Activated B cell treated with CpG ODN at 0.5 μM for 24 hours (primary cell): ENCODE measurements around the gene STK33. TPM values are rescaled to one million over a fixed set of nuclear protein-coding genes. Genes with fewer than 3 reads are reported as not detected.

Experiments
- ATAC-seq: fragments of 200-7000 bp; cut with Tn5 transposase; one replicate; pipeline ENCODE4 v1.10.0; 2021; ENCODE audit warnings: low read depth, mild to moderate bottlenecking, moderate library complexity
- CTCF ChIA-PET: fragments of 350-600 bp; sonication (Branson Sonifier 250); formaldehyde crosslinking; loops from one replicate; lab custom pipeline; 2021; ENCODE audit warnings: antibody characterized with exemption; lab: Charles Lee
- POLR2A ChIA-PET: fragments of 350-600 bp; sonication (Branson Sonifier 250); formaldehyde crosslinking; loops from one replicate; lab custom pipeline; 2021; ENCODE audit warnings: antibody characterized with exemption; lab: Charles Lee
- DNase-seq: peaks from one replicate; pipeline ENCODE4 v3.0.0; 2022
- H3K27ac Mint-ChIP-seq: one replicate; pipeline ENCODE4 v1.8.0; 2020; ENCODE audit warnings: mixed read lengths
- H3K27me3 Mint-ChIP-seq: one replicate; pipeline ENCODE4 v1.8.0; 2021; ENCODE audit warnings: mixed read lengths
- H3K36me3 Mint-ChIP-seq: one replicate; pipeline ENCODE4 v1.8.0; 2021; ENCODE audit warnings: low read depth, mixed read lengths
- H3K4me1 Mint-ChIP-seq: one replicate; pipeline ENCODE4 v1.8.0; 2021; ENCODE audit warnings: mixed read lengths
- H3K4me3 Mint-ChIP-seq: one replicate; pipeline ENCODE4 v1.8.0; 2020; ENCODE audit warnings: mild to moderate bottlenecking, mixed read lengths
- H3K9me3 Mint-ChIP-seq: one replicate; pipeline ENCODE4 v1.8.0; 2020; ENCODE audit warnings: mixed read lengths
- CTCF ChIP-seq: fragments of 200-600 bp; IDR thresholded peaks from one replicate; pipeline ENCODE4 v1.8.0; 2022; ENCODE audit warnings: antibody characterized with exemption, mild to moderate bottlenecking
- intact Hi-C: fragments of 100-400 bp; cut with micrococcal nuclease; formaldehyde crosslinking; loops from one replicate; pipeline ENCODE4 v1.15.1; 2024
- total RNA-seq: library from RNA; stranded (reverse); gene quantifications from 2 replicates; pipeline ENCODE4 v1.2.3, GENCODE V29; 2022

The STK33 gene
- total RNA-seq, 1 donor from 2014 or later: 14.0 TPM

DNA sequence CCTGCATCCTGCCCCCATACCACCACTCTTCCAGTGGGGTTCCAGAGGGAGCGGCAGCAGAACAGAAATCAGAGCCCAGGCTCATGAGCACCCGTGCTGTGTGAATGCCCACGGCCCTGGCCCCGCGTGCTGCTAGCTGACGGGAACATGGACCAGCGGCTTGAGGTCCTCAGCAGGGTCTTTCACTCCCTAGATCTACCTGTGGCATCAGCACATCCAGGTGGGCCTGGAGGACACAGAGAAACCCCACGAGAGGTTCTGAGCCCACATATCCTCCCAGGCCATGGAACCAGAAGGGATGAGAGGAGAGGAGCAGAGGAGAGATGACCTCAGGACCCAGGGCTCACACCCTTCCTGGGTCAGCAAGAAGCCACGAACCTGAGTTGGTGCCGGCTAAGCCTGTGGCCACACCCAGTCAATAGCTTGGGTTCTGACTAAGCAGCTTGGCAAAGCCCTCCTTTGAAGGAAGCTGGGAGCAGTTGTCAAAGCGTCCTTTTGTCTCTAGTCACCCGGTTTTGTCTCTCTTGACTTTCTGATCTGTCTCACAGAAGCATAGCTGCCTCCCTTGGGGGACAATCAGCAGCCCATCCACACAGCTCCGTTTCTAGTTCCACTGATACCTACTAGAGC is 241.0 kb downstream of the STK33 start:
- DNase-seq: no peak
- no peaks in the 10 kb centered on the region for H3K36me3 Mint-ChIP-seq
- ChIA-PET CTCF (no interaction called here), POLR2A (no interaction called here)
- no peak overlapping the region for H3K4me3 Mint-ChIP-seq
- peaks cover 6% of the 10 kb centered on the region for H3K4me1 Mint-ChIP-seq
- no peak for TF ChIP-seq CTCF
- no peak overlapping the region for H3K27ac Mint-ChIP-seq
- H3K27me3 Mint-ChIP-seq: peaks cover 28% of the 10 kb centered on the region
- no peak for ATAC-seq
- peaks cover 2% of the 10 kb centered on the region for H3K9me3 Mint-ChIP-seq
- intact Hi-C loops: no loop called here

DNA sequence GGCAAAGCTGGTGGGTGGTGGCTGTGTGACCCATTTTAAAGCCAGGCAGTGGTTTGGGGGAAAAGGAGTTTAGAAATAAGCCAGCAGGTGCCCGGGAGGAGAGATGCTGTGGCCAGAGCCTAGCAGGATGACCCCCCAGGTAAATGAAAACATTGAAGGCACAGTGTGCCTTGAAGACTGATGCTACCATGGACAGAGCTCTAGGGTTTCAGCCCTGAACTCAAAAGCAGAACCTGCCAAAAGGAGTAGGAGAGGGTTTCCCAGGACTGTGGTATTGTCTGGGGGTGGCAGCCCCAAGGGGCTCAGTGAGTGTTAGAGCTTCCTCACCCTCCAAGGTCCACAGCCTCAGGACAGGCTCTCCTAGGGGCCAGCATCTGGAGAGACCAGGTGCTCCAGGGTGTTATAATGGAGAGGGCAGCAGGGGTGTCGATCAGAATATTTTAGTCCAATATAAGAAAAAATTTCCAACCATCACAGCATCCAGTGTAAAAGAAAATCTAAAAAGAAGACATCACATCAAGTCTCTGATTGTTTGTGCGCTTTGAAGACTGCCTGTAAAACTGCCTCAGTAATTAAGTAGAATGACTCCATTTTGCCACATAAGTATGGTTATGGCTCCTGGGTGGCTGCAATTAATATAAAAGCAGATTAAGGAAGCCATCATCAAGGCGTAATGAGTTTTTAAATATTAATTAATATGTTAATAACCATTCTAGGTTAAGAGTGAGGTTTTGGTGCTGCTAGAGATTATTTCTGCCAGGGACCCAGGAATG is 241.7 kb downstream of the STK33 start:
- DNase-seq (no peak), ATAC-seq (no peak)
- Mint-ChIP-seq H3K4me1 (peaks cover 6% of the 10 kb centered on the region), H3K27me3 (peaks cover 28% of the 10 kb centered on the region), H3K27ac (no peak overlapping the region), H3K36me3 (no peaks in the 10 kb centered on the region), H3K4me3 (no peak overlapping the region), H3K9me3 (peaks cover 3% of the 10 kb centered on the region)
- ChIA-PET POLR2A (no interaction called here), CTCF (no interaction called here)
- no peak for TF ChIP-seq CTCF
- intact Hi-C loops: no loop called here

GRCh38 chr11:8351223-8351622 is 242.8 kb downstream of the STK33 start:
- H3K27ac Mint-ChIP-seq: no peak overlapping the region
- H3K4me3 Mint-ChIP-seq: no peak overlapping the region
- ChIA-PET CTCF (no interaction called here), POLR2A (interaction anchor here (0.6 kb wide), 1 partner anchor 222 kb away, joined by 3 read pairs; no protein-coding TSS in a partner anchor)
- peaks cover 3% of the 10 kb centered on the region for H3K9me3 Mint-ChIP-seq
- peaks cover 26% of the 10 kb centered on the region for H3K27me3 Mint-ChIP-seq
- ATAC-seq (no peak), DNase-seq (no peak)
- H3K36me3 Mint-ChIP-seq: no peaks in the 10 kb centered on the region
- intact Hi-C loops: no loop called here
- H3K4me1 Mint-ChIP-seq: peaks cover 6% of the 10 kb centered on the region
- no peak for TF ChIP-seq CTCF

GRCh38 chr11:8347978-8348377 is 246.1 kb downstream of the STK33 start:
- peaks cover 12% of the 10 kb centered on the region for H3K4me1 Mint-ChIP-seq
- POLR2A ChIA-PET: no interaction called here
- peaks cover 6% of the 10 kb centered on the region for H3K27me3 Mint-ChIP-seq
- H3K36me3 Mint-ChIP-seq: no peaks in the 10 kb centered on the region
- H3K27ac Mint-ChIP-seq: no peak overlapping the region
- intact Hi-C loops: no loop called here
- CTCF ChIA-PET: no interaction called here
- DNase-seq: no peak
- TF ChIP-seq CTCF: no peak
- ATAC-seq: no peak
- no peak overlapping the region for H3K4me3 Mint-ChIP-seq
- H3K9me3 Mint-ChIP-seq: peaks cover 3% of the 10 kb centered on the region

GRCh38 chr11:8346157-8346755 is 247.8 kb downstream of the STK33 start:
- intact Hi-C loops: no loop called here
- no peak for TF ChIP-seq CTCF
- H3K27ac Mint-ChIP-seq: no peak overlapping the region

More at GRCh38 chr11:8346157-8346755, 247.8 kb downstream of the STK33 start:
- Mint-ChIP-seq H3K27me3 (peaks cover 6% of the 10 kb centered on the region), H3K36me3 (no peaks in the 10 kb centered on the region), H3K9me3 (peaks cover 3% of the 10 kb centered on the region), H3K4me3 (no peak overlapping the region), H3K4me1 (peaks cover 26% of the 10 kb centered on the region)
- POLR2A ChIA-PET: interaction anchor here (0.7 kb wide), 1 partner anchor 621 kb away, joined by 3 read pairs; no protein-coding TSS in a partner anchor
- ATAC-seq: no peak
- no peak for DNase-seq
- CTCF ChIA-PET: no interaction called here
